ENCODE results near the gene EPYC. TPM values are rescaled to one million over a fixed set of nuclear protein-coding genes. Genes with fewer than 3 reads are reported as not detected.

The EPYC gene
- total RNA-seq, 2 donors from 2014 or later = not detected

- Histone ChIP-seq H3K27me3 (no peaks in the 10 kb centered on the region), H3K9me3 (no peaks in the 10 kb centered on the region), H3K4me1 (no peaks in the 10 kb centered on the region), H3K4me3 (no peak overlapping the region), H3K9ac (ENCODE audit: low read depth in 2 of 2, low read length in 2 of 2) (no peak overlapping the region), H3K27ac (no peak overlapping the region), H3K36me3 (no peaks in the 10 kb centered on the region)
- no peak for TF ChIP-seq CTCF (IDR thresholded peaks at IDR 0.05)
- intact Hi-C loops (cut with DNase I) = no loop called here
- DNase-seq = no peak
Observed at GRCh38 chr12:91019455-91019854, 14.7 kb upstream of the EPYC start.

- no peak for DNase-seq
- Histone ChIP-seq H3K9ac (ENCODE audit: low read depth in 2 of 2, low read length in 2 of 2) (no peak overlapping the region), H3K27ac (no peak overlapping the region), H3K27me3 (no peaks in the 10 kb centered on the region), H3K9me3 (no peaks in the 10 kb centered on the region), H3K4me3 (no peak overlapping the region), H3K4me1 (no peaks in the 10 kb centered on the region), H3K36me3 (no peaks in the 10 kb centered on the region)
- intact Hi-C loops (cut with DNase I) = no loop called here
- TF ChIP-seq CTCF (IDR thresholded peaks at IDR 0.05) = no peak
Observed at GRCh38 chr12:91017511-91018263, 12.9 kb upstream of the EPYC start.

- Histone ChIP-seq H3K9me3 (no peaks in the 10 kb centered on the region), H3K9ac (ENCODE audit: low read depth in 2 of 2, low read length in 2 of 2) (no peak overlapping the region), H3K4me3 (no peak overlapping the region), H3K27me3 (no peaks in the 10 kb centered on the region), H3K27ac (no peak overlapping the region), H3K4me1 (no peaks in the 10 kb centered on the region), H3K36me3 (no peaks in the 10 kb centered on the region)
- no peak for DNase-seq
- no peak for TF ChIP-seq CTCF (IDR thresholded peaks at IDR 0.05)
- intact Hi-C loops (cut with DNase I) = no loop called here
Observed at GRCh38 chr12:91017043-91017442, 12.3 kb upstream of the EPYC start.

- Histone ChIP-seq H3K27me3 (no peaks in the 10 kb centered on the region), H3K36me3 (no peaks in the 10 kb centered on the region), H3K4me3 (no peak overlapping the region), H3K4me1 (no peaks in the 10 kb centered on the region), H3K9ac (ENCODE audit: low read depth in 2 of 2, low read length in 2 of 2) (no peak overlapping the region), H3K9me3 (no peaks in the 10 kb centered on the region), H3K27ac (no peak overlapping the region)
- TF ChIP-seq CTCF (IDR thresholded peaks at IDR 0.05) = no peak
- DNase-seq = no peak
- intact Hi-C loops (cut with DNase I) = no loop called here
Observed at GRCh38 chr12:91009319-91009950, 4.7 kb upstream of the EPYC start.

GRCh38 chr12:91007531-91008290, 2.9 kb upstream of the EPYC start:
- no peak for DNase-seq
- H3K27me3 ChIP-seq = no peaks in the 10 kb centered on the region
- intact Hi-C loops (cut with DNase I) = no loop called here
- H3K36me3 ChIP-seq = no peaks in the 10 kb centered on the region
- no peak overlapping the region for H3K9ac ChIP-seq (ENCODE audit: low read depth in 2 of 2, low read length in 2 of 2)
- H3K4me1 ChIP-seq = no peaks in the 10 kb centered on the region
- H3K9me3 ChIP-seq = no peaks in the 10 kb centered on the region
- no peak for TF ChIP-seq CTCF (IDR thresholded peaks at IDR 0.05)
- H3K27ac ChIP-seq = no peak overlapping the region
- H3K4me3 ChIP-seq = no peak overlapping the region

Data from colonic mucosa (tissue), 4 donors.